Measurements from ENCODE around the gene ELAC1.

GRCh38 chr18:50934545-50935211, 33.2 kb upstream of the ELAC1 start:
- TF ChIP-seq EZH2 (IDR thresholded peaks at IDR 0.05; ENCODE audit: low read length, unreplicated experiment) (no peak), CTCF (conservative IDR thresholded peaks at IDR 0.05; ENCODE audit: low read depth, low read length) (no peak)

Data from PC-3 (cell line).